Loucy (cell line): ENCODE data around the gene ZNF124.

ENCODE experiments used
- CTCF ChIP-seq: fragments of 200-600 bp; sonication (generic); conservative IDR thresholded peaks from 2 replicates; pipeline ENCODE4 v1.5.1; 2014; ENCODE audit warnings: mild to moderate bottlenecking, antibody characterized with exemption, low read length
- EZH2phosphoT487 ChIP-seq: fragments of 200-600 bp; IDR thresholded peaks from 2 replicates; pipeline ENCODE4 v1.6.1; 2018; ENCODE audit warnings: antibody characterized with exemption, mild to moderate bottlenecking, moderate library complexity, borderline replicate concordance

- TF ChIP-seq CTCF: no peak
- TF ChIP-seq EZH2phosphoT487: no peak
These were observed 11.2 kb upstream of the ZNF124 start for GRCh38 chr1:247182994-247183393.
